Stimulated activated CD4-positive, alpha-beta T cell treated with anti-CD3 and anti-CD28 coated beads, Interleukin-2, amount 100 ng/mL, for 48 hours (primary cell): ENCODE measurements around the gene GDPD3.
A peak's percentile ranks its signal among the peaks of the same experiment; 100 is the strongest.

ENCODE experiments used
- DNase-seq, 2 donors: peaks; one replicate each; pipeline ENCODE4 v3.0.0-alpha.2; 2020

Gene GDPD3

DNA sequence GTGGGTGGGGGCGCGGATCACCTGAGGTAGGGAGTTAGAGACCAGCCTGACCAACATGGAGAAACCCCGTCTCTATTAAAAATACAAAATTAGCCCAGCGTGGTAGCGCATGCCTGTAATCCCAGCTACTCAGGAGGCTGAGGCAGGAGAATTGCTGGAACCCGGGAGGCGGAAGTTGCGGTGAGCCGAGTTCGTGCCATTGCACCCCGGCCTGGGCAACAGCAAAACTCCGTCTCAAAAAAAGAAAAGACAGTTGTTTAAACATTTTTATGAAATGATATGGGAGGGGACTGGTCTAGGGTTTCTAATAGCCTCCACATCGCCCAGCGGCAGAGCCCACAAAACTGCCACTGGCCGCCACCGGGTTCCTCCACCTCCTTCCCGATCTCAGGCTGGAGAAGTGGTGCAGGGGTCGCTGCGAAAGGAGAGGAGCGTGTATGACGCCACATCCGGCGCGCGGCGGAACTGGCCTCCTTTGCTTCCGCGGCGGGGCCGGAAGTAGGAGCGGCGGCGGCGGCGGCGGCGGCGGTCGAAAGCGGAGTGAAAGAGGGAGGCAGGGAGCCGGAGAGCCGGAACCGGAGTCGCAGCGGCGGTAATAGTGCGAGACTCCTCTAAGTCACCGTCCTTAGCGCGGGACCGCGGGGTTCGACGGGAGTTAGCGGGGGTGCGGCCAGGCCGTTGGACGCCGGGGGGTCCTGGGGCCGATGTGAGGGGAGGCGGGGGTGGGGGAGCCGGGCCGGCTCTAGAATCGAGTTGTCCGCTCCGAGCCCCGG, 37.6 kb downstream of the GDPD3 start, which contains the start of gene PPP4C:
PPP4C (plus strand) TSS at position 492 of the 773 bp plus-strand sequence. CDS start 384 bp downstream, outside the sequence.
- peak; percentile 81 to 88 for DNase-seq

DNA sequence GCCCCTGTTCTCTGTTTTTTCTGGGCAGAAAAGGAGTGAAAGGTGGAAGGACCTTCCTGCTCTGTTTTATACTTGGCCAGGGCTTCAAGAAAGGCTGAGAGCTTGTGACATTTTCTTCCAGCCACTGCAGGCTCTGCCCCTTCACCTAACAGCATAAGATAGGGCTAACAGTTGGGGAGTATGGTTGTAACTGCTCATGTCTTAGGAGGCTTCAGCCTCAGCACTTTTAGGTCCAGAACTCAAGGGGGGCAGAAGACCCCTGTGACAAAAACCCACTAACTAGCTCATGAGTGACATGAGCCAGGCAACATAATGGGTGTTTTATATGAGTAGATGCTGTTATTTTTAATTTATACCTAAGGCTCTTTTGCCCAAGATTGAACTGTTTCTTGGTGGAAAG, 42.8 kb downstream of the GDPD3 start:
- no peak for DNase-seq

GRCh38 chr16:30069611-30070462, 43.5 kb downstream of the GDPD3 start:
- DNase-seq, result no peak

DNA sequence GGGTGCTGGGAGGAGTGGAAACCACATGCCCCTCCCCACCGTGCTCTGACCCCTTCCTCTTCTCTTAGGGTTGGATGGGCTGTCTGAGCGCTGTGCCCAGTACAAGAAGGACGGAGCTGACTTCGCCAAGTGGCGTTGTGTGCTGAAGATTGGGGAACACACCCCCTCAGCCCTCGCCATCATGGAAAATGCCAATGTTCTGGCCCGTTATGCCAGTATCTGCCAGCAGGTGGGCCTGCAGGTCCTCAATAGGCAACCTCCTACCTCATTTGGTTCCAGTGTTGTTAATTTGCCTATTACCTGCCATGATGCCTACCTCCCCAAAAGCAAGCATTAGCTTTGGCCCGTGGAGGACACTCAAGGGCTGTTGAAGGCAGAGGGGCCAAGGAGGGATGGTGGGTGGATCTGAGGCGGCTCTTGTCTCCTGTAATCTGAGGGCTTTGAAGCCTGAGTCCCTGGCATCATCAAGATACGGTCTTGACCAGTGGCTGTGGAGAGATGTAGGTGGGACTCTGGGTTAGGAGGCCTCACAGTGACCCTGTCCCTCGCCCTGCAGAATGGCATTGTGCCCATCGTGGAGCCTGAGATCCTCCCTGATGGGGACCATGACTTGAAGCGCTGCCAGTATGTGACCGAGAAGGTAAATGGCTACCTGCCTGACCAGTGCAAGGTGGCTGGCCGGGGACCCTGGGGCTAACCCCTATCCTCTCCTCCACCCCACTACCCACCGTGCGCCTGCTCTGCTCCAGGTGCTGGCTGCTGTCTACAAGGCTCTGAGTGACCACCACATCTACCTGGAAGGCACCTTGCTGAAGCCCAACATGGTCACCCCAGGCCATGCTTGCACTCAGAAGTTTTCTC, 44.4 kb downstream of the GDPD3 start:
- no peak for DNase-seq

GRCh38 chr16:30068333-30068732, 45.0 kb downstream of the GDPD3 start:
- DNase-seq, result no peak

- DNase-seq, result no peak
These were observed 45.8 kb downstream of the GDPD3 start for GRCh38 chr16:30067584-30067916.

DNA sequence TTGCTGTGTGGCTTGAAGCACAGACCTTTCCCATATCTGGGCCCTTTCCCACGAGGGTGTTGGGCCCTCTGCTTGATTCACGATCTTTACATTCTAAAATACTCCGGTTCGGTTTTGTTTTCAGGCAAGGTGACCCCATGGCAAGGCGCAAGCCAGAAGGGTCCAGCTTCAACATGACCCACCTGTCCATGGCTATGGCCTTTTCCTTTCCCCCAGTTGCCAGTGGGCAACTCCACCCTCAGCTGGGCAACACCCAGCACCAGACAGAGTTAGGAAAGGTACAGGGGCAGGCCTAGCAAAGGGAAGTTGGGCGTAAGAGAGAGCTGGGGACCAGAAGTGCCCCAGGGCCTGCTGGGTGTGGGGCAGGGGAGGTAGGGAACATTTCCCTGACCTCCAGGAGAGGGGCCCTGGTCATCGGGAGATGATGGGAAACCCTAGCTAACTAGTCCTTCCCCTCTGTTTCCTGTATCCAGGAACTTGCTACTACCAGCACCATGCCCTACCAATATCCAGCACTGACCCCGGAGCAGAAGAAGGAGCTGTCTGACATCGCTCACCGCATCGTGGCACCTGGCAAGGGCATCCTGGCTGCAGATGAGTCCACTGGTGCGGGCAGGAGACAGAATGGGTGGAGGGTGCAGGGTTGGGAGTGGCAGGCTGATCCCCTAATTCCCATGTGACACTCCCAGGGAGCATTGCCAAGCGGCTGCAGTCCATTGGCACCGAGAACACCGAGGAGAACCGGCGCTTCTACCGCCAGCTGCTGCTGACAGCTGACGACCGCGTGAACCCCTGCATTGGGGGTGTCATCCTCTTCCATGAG, 46.4 kb downstream of the GDPD3 start:
- DNase-seq, result no peak

- peak in 1 of 2 donors; percentile 32 for DNase-seq
These were observed 47.2 kb downstream of the GDPD3 start for GRCh38 chr16:30065943-30066760.

GRCh38 chr16:30065102-30065942, 48.0 kb downstream of the GDPD3 start, which contains the start of gene ALDOA:
Gene ALDOA (plus strand): TSS chr16:30065760. CDS start chr16:30066898, 1,138 bp downstream.
- peak; percentile 94 to 95 for DNase-seq

- DNase-seq, result no peak
These were observed 48.6 kb downstream of the GDPD3 start for GRCh38 chr16:30064729-30065101.

- DNase-seq, result peak; percentile 56 to 57
These were observed 49.2 kb downstream of the GDPD3 start for GRCh38 chr16:30063893-30064728.

DNA sequence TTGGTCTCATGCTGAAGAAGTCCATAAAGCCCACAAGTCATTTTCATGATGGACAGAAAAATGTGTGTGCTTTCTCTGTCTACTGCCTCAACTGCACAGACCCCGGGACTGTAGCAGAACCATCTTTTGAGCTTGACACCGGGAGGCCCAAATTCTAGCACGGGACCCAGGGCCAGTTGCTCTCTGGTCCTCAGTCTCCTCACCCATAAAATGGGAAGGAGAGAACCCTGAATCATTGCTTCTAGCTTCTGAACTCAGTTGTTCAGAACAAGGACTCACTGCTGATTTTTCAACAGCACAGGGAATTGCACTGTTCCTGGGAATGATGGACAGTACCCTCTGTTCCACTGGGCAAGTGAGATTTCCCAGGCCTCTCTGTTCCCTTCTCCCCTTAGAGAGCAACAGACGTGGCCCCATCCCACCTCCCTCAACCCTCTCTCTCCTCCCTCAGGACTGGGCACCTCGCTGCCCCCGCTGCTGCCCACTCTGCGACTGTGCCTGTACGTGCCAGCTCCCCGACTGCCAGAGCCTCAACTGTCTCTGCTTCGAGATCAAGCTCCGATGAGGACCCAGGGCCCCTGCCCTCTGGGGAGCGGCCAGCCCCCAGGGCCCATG, 50.0 kb downstream of the GDPD3 start:
- no peak for DNase-seq

- no peak for DNase-seq
These were observed 52.3 kb downstream of the GDPD3 start for GRCh38 chr16:30060836-30061554.

- no peak for DNase-seq
These were observed 53.0 kb downstream of the GDPD3 start for GRCh38 chr16:30060346-30060745.

DNA sequence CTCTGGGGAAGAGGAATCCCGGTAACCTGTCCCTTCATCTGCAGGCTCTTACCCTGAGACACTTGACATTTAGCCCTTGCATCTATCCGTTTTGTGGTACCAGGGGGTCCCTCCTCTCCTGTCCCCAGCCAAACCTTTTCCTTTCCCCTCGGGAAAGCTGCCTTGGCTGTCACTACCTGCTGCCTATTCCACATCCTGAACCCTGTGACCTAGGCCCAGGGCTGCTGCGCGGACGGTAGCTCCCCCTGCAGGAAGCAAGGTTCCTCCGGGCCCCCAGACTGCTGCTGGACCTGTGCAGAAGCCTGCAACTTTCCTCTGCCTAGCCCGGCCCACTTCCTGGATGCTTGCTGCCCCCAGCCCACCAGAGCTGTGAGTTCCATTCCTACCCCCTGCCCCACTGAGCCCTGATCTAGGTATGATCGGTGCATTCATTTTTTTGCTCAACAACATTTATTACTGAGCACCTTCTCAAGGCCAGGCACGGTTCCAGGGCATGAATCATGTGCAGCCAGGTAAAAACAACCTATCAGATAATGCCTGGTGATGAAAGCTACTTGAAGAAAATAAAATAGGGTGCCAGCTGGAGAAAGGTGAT, 58.3 kb downstream of the GDPD3 start:
- DNase-seq, result peak; percentile 54 to 63
